Hippocampal formation (tissue), 2 donors: ENCODE results near the gene ZNF483.
A peak's percentile ranks its signal among the peaks of the same experiment; 100 is the strongest.
"Not testable (repeated sequence)": the region's sequence is repeated elsewhere in the genome, so short reads cannot be mapped to it uniquely, and the experiment has no call there.

ENCODE experiments used
- DNase-seq, 2 donors: peaks; one replicate each; lab custom pipeline; 2025; lab: John Stamatoyannopoulos, UW

ZNF483 gene

GRCh38 chr9:111525056-111525977 lies at the start of gene ZNF483:
Gene ZNF483, plus strand, starts transcription at chr9:111525179. Its CDS starts 2,217 bp downstream, at chr9:111527396.
- peak; percentile 63 to 74 for DNase-seq

DNA sequence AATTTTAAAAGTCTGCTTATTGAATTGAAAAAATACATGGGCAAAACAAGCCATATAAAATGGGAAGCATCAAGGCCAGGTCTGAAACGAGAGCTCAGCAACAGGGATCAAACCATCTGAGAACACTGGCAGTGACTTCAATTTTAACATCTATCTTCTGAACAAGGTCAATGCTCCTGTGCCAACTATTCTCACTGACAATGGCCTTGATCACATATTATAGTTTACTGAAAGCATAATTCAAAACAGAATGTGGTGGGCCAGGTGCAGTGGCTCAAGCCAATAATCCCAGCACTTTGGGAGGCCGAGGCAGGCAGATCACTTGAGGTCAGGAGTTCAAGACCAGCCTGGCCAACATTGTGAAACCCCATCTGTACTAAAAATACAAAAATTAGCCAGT lies 49.8 kb upstream of the ZNF483 start:
- DNase-seq = no peak

GRCh38 chr9:111477677-111478076 lies 47.3 kb upstream of the ZNF483 start:
- DNase-seq = no peak

- DNase-seq = no peak
Observed at GRCh38 chr9:111481885-111482636, 42.9 kb upstream of the ZNF483 start.

DNA sequence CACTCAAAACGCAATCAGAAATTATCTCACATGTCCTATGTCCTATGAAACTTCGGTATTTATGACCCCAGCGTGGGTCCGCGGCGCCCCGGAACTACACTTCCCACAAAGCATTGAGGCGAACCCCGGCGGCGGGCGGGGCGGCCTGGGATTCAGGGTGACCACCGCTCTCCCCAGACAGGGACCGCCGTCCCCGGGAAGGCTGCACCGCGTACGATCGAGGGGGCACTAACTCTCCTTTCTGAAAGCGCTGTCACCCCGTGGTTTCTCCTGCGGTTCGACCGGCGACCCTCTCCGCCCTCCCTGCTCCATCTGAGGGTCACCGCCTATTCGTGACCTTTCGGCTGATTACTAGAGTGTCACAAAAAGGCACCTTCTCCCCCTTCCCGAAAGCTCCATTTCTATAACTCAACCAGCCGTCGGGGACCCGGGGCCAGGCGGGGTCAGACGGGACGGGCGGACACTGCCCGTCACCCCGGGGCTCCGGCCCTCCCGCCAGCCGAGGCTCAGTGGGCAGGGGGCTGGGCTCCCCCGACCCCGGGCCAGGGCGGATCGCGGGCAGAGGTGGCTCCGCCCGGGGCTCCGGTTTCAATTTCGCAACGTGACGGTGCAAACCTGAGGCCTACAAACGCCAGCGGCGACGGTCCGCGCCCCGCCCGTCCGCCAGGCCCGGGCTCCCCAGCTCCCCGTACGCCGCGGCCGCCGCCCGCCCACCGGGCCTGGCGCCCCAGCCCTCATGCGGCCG lies 42.1 kb upstream of the ZNF483 start:
- DNase-seq = peak; percentile 38 to 54

DNA sequence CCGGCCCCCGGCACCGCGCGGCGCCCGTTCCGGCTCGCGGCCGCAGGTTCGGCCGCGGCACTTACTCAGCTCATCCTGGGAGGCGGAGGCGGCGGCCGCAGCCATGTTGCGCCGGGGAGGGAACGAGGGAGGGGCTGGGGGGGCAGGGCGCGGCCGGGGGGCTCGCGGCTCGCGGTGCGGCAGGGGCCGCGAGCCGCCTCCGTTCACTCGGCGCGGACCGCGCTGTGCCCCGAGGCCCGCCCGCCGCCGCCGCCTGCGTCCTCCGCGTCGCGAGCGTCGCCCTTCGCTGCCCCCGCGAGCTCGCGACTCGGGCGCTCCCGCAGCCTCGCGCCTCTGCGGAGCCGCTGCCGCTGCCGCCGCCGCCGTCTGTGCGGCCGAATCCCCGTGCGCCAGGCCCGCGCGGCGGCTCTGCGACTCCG lies 41.5 kb upstream of the ZNF483 start:
- peak in 1 of 2 donors; percentile 46 for DNase-seq

GRCh38 chr9:111483858-111484571 lies 41.0 kb upstream of the ZNF483 start, which contains the start of gene ECPAS:
Gene ECPAS, minus strand, starts transcription at chr9:111484383. Its CDS starts 11,465 bp downstream, at chr9:111472918.
- peak; percentile 51 to 52 for DNase-seq

- no peak for DNase-seq
Observed at GRCh38 chr9:111484572-111484894, 40.4 kb upstream of the ZNF483 start.

DNA sequence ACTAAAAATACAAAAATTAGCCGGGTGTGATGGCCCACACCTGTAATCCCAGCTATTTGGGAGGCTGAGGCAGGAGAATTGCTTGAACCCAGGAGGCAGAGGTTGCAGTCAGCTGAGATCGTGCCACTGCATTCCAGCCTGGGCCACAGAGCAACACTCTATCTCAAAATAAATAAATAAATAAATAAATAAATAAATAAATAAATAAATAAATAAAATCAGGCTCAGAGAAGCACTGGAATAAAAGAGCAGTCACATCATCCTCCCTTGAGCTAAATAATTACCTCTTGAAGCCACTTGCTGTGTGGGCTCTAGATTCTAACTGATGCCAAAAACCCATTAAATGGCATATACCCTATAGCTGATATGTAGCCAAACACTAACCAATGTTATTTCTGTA lies 27.8 kb upstream of the ZNF483 start:
- not testable (repeated sequence) for DNase-seq

DNA sequence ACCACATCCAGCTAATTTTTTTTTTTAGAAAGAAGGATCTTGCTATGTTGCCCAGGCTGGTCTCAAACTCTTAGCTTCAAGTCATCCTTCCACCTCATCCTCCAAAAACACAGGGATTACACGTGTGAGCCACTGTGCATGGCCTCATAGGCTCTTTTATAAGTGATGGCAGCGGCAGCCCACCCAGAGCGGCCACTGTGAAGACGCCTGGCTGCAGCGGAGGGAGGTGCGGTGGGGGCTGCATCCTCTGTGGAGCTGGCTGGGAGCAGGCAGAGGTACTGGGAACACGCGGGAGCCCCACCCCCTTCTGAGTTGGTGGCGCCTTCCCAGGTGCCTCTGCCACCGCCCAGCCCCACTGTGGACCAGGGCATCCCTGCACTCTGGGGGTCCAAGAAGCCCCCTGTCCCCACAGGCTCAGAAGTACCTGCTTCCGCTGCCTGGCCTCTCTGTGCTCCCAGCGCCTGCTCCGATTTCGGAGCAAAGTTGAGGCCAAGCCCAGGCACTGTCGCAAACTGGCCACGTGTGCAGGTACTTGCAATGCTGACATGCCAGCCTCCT lies 23.9 kb upstream of the ZNF483 start:
- DNase-seq = no peak

- DNase-seq = no peak
Observed at GRCh38 chr9:111501648-111502047, 23.3 kb upstream of the ZNF483 start.

DNA sequence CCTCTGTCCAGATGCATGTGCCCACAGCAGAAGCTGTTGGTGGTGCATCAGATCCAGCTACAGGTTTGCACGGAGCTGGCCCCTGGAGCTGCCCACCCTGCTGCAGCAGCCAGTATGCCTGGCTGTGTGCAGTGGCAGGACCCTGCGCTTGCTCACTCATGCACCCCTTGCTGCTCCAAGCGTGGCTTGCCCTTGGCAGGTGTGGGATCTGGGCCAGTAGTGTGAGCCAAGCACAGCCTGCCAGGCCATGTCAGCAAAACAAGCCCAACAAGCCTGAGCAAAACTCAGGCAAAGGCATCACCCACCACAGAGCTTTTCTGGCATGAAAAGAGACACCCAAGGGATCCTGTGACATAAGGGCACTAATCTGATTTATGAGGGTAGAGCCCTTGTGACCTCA lies 22.5 kb upstream of the ZNF483 start:
- no peak for DNase-seq

GRCh38 chr9:111511581-111511980 lies 13.4 kb upstream of the ZNF483 start:
- not testable (repeated sequence) for DNase-seq

DNA sequence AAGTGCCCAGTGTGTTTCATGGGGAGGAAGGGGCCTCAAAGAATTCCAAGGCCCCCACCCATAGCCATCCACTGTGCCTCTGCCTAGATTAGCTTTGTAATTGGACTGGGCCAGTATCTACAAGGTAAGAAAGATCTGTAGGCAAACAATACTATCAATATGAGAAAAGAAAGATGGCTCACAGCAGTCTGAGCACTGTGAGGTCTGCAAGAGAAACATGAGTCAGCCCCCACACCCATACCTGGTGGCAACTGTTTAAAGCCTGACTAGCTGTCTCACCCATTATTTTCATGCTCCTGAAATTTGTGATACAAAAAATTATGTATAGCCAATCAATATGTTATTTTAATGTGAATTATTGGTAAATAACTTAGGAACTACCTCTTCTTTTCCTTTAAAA lies 10.0 kb upstream of the ZNF483 start:
- no peak for DNase-seq

GRCh38 chr9:111516061-111516465 lies 8.9 kb upstream of the ZNF483 start:
- DNase-seq = no peak

GRCh38 chr9:111524731-111525055 lies 286 bp upstream of the ZNF483 start:
- DNase-seq = no peak

- no peak for DNase-seq
Observed at GRCh38 chr9:111527347-111527746, 2.4 kb downstream of the ZNF483 start.

- no peak for DNase-seq
Observed at GRCh38 chr9:111529787-111530186, 4.8 kb downstream of the ZNF483 start.

DNA sequence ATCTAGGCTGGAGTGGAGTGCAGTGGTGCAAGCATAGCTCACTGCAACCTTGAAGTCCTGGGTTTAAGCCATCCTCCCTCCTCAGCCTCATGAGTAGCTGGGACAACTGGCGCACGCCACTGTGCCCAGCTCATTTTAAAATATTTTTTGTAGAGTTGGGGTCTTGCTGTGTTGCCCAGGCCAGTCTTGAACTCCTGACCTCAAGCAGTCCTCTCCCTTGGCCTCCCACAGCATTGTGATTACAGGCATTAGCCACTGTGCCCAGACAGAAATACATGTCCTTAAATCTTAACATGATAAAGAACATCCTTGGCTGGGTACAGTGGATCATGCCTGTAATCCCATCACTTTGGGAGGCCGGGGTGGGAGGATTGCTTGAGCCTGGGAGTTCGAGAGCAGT lies 6.7 kb downstream of the ZNF483 start:
- no peak for DNase-seq

DNA sequence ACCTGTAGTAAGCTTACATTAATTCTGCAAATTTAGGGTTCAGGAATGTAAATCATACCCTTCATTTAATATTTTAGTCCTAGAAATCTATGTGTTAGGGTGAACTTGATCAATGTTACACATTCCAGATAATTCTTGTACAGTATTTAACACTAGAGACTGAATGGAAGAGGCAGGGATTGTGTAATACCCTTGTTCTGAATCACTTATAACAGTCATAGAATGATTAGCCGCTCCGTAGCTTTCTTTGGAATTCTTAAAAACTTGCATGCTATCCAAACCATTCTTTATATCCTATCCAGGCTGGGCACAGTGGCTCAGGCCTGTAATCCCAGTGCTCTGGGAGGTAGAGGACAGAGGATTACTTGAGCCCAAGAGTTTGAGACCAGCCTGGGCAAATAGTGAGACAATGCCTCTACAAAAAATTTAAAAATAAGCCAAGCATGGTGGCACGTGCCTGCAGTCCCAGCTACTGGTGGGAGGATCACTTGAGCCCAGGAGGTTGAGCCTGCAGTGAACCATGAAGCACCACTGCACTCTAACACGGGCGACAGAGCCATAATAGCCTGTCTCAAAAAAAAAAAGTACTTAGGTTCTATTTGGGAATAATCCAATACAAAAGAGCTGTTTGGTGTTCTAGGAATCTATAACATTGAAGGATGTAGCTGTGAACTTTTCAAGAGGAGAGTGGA lies 8.3 kb downstream of the ZNF483 start:
- no peak for DNase-seq
